Endothelial cell of umbilical vein (primary cell): ENCODE data around the gene CBLN4. TPM values are rescaled to one million over a fixed set of nuclear protein-coding genes. Genes with fewer than 3 reads are reported as not detected.

Experiments used
- BruUV-seq: library from RNA; stranded (reverse); fragments of 400-500 nt; replicated peaks from 2 replicates; lab custom pipeline; 2021; lab: Mats Ljungman, UMichigan
- CTCF ChIA-PET: fragments of 300-600, 350-600 bp; sonication (Branson Sonifier 250); formaldehyde crosslinking; loops from one replicate; lab custom pipeline; 2021; ENCODE audit warnings: antibody characterized with exemption, inconsistent platforms; lab: Charles Lee
- POLR2A ChIA-PET: fragments of 300-600, 350-600 bp; sonication (Branson Sonifier 250); formaldehyde crosslinking; loops from one replicate; lab custom pipeline; 2021; ENCODE audit warnings: antibody characterized with exemption, inconsistent platforms; lab: Charles Lee
- DNase-seq: peaks from one replicate; pipeline ENCODE4 v3.0.0-alpha.2; 2011; ENCODE audit warnings: low read depth, low spot score
- FAIRE-seq: peaks from 2 replicates; lab custom pipeline; 2011; peaks lifted over from hg19 to GRCh38; lab: Jason Lieb, UNC
- H2AFZ ChIP-seq: 2 replicates; pipeline ENCODE4 v1.6.0; 2012; ENCODE audit warnings: low read depth, low read length, control low read depth, inconsistent platforms
- H3K27ac ChIP-seq: 2 replicates; pipeline ENCODE4 v1.5.1; 2011; ENCODE audit warnings: low read depth, mild to moderate bottlenecking, control low read depth, low read length, moderate library complexity; ENCODE audit not compliant: insufficient read depth
- H3K27me3 ChIP-seq, 2 experiments: 2 replicates each; pipeline versions ENCODE4 v1.6.0 to v1.6.1; 2011; ENCODE audit warnings: low read length in 2 of 2, mixed read lengths in 1 of 2; ENCODE audit not compliant: control insufficient read depth in 2 of 2, insufficient read depth in 2 of 2
- H3K36me3 ChIP-seq, 2 experiments: 2 replicates in 1 of 2; 3 replicates in 1 of 2; pipeline ENCODE4 v1.5.1; 2011; ENCODE audit warnings: low read length in 2 of 2, mild to moderate bottlenecking in 1 of 2, moderate library complexity in 1 of 2; ENCODE audit not compliant: control insufficient read depth in 2 of 2, insufficient read depth in 2 of 2; ENCODE audit errors: extremely low read depth in 1 of 2
- H3K4me1 ChIP-seq: 3 replicates; pipeline ENCODE4 v1.5.1; 2011; ENCODE audit warnings: mild to moderate bottlenecking, low read length; ENCODE audit not compliant: control insufficient read depth, insufficient read depth; ENCODE audit errors: extremely low read depth
- H3K4me2 ChIP-seq: 2 replicates; pipeline ENCODE4 v1.6.1; 2011; ENCODE audit warnings: low read length, control low read depth, mixed read lengths; ENCODE audit not compliant: insufficient read depth
- H3K4me3 ChIP-seq, 3 experiments: fragments of 200-600 bp in 1 of 3; sonication (generic), shearing (Covaris generic) in 1 of 3; replicated peaks in 1 of 3; 2 replicates each; pipeline ENCODE4 v1.5.1; 2011 to 2016; ENCODE audit warnings: control low read depth in 3 of 3, low read length in 3 of 3, mild to moderate bottlenecking in 2 of 3, inconsistent platforms in 1 of 3, low read depth in 1 of 3, moderate library complexity in 1 of 3; ENCODE audit not compliant: insufficient read depth in 1 of 3
- H3K79me2 ChIP-seq: 2 replicates; pipeline ENCODE4 v1.6.0; 2012; ENCODE audit warnings: low read length, inconsistent platforms; ENCODE audit not compliant: control insufficient read depth, insufficient read depth
- H3K9ac ChIP-seq: replicated peaks from 2 replicates; pipeline ENCODE3; 2011; ENCODE audit warnings: low read length, control low read depth; ENCODE audit not compliant: insufficient read depth; ENCODE audit errors: extremely low read depth
- H3K9me1 ChIP-seq: replicated peaks from 3 replicates; pipeline ENCODE4 v1.6.0; 2011; ENCODE audit warnings: mild to moderate bottlenecking, low read length; ENCODE audit not compliant: control insufficient read depth, insufficient read depth; ENCODE audit errors: extremely low read depth
- H3K9me3 ChIP-seq: replicated peaks from 2 replicates; pipeline ENCODE4 v1.5.1; 2012; ENCODE audit warnings: low read length, inconsistent platforms; ENCODE audit not compliant: control insufficient read depth, insufficient read depth
- H4K20me1 ChIP-seq: replicated peaks from 2 replicates; pipeline ENCODE3; 2011; ENCODE audit warnings: mild to moderate bottlenecking, low read length; ENCODE audit not compliant: control insufficient read depth, insufficient read depth; ENCODE audit errors: extremely low read depth
- EZH2 ChIP-seq: IDR thresholded peaks from 2 replicates; pipeline ENCODE4 v1.6.1; 2012; ENCODE audit warnings: borderline replicate concordance, low read depth, mild to moderate bottlenecking, moderate library complexity, low read length, inconsistent platforms; ENCODE audit not compliant: severe bottlenecking
- FOS ChIP-seq: IDR thresholded peaks from 2 replicates; pipeline ENCODE4 v1.6.1; 2011; ENCODE audit warnings: mild to moderate bottlenecking, low read length, moderate library complexity, borderline replicate concordance; ENCODE audit not compliant: insufficient read depth
- GATA2 ChIP-seq: IDR thresholded peaks from 2 replicates; pipeline ENCODE4 v1.7.0; 2011; ENCODE audit warnings: low read depth, mild to moderate bottlenecking, moderate library complexity, mixed read lengths, low read length; ENCODE audit not compliant: insufficient read length, insufficient read depth
- JUN ChIP-seq: IDR thresholded peaks from 2 replicates; pipeline ENCODE4 v1.6.1; 2011; ENCODE audit warnings: borderline replicate concordance, low read depth; ENCODE audit not compliant: insufficient read length, insufficient read depth
- POLR2A ChIP-seq: IDR thresholded peaks from 2 replicates; pipeline ENCODE4 v1.6.1; 2012; ENCODE audit warnings: low read depth, mild to moderate bottlenecking, control low read depth, low read length
- POLR2AphosphoS5 ChIP-seq: IDR thresholded peaks from 2 replicates; pipeline ENCODE4 v1.6.1; 2012; ENCODE audit warnings: low read depth, mild to moderate bottlenecking, control low read depth, low read length, moderate library complexity; ENCODE audit not compliant: insufficient read depth
- dilution Hi-C: fragments of 300-500 bp; cut with MboI; formaldehyde crosslinking; loops from one replicate; pipeline ENCODE4 v1.15.0; 2019; ENCODE audit warnings: low sequenced_read_pairs; ENCODE audit not compliant: extremely low pct_ligation_motif_present
- intact Hi-C: fragments of 100-400 bp; cut with micrococcal nuclease; formaldehyde crosslinking; loops from one replicate; pipeline ENCODE4 v1.10.0; 2022
- polyA plus RNA-seq, 4 experiments: library from polyadenylated mRNA; depleted of rRNA in 3 of 4; stranded (reverse) in 3 of 4; unstranded in 1 of 4; fragments of >200 nt; gene quantifications; 2 replicates each; pipeline versions ENCODE4 v1.2.1 to v1.2.3, GENCODE V29; 2011 to 2012; ENCODE audit warnings: missing spikeins in 1 of 4
- total RNA-seq: library from RNA; stranded (reverse); gene quantifications from 2 replicates; pipeline ENCODE4 v1.2.3, GENCODE V29; 2021
- TF ChIP-seq, protein P1 (sequence below), 2 donors: IDR thresholded peaks; 1 replicate in 1 of 2; 2 replicates in 1 of 2; pipeline ENCODE4 v1.5.1; 2011; ENCODE audit warnings: low read length in 2 of 2, mild to moderate bottlenecking in 2 of 2, moderate library complexity in 2 of 2, control low read depth in 1 of 2, inconsistent platforms in 1 of 2, low read depth in 1 of 2; ENCODE audit not compliant: insufficient read depth in 1 of 2; ENCODE audit errors: extremely low read depth in 1 of 2
- TF ChIP-seq, protein P2 (sequence below): IDR thresholded peaks from 2 replicates; pipeline ENCODE4 v1.6.1; 2011; ENCODE audit not compliant: insufficient read depth, insufficient read length

The CBLN4 gene
- total and polyA plus RNA-seq, 2 donors (not counting 3 experiments of a cell fraction or from before 2014, with no cell fraction given): not detected

DNA sequence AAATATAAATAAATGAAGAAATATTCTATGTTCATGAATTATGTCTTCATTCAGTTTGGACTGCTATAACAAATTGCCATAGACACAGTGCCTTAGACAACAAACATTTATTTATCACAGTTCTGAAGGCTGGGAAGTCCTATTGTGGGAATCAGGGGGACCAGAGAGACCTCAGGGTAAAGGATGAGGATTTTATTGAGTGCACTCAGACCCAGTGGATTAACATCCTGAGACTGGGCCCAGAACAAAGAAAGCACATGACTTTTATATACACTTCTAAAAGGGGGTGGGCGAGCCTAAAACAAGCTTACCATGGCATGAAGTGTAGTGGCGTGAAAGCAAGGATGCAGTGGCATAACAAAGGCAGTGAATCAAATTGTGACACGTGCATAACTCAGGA, 26.9 kb upstream of the CBLN4 start:
- no peak overlapping the region for H3K4me3 ChIP-seq
- H3K9me3 ChIP-seq: no peaks in the 10 kb centered on the region
- TF ChIP-seq, protein P1, sequence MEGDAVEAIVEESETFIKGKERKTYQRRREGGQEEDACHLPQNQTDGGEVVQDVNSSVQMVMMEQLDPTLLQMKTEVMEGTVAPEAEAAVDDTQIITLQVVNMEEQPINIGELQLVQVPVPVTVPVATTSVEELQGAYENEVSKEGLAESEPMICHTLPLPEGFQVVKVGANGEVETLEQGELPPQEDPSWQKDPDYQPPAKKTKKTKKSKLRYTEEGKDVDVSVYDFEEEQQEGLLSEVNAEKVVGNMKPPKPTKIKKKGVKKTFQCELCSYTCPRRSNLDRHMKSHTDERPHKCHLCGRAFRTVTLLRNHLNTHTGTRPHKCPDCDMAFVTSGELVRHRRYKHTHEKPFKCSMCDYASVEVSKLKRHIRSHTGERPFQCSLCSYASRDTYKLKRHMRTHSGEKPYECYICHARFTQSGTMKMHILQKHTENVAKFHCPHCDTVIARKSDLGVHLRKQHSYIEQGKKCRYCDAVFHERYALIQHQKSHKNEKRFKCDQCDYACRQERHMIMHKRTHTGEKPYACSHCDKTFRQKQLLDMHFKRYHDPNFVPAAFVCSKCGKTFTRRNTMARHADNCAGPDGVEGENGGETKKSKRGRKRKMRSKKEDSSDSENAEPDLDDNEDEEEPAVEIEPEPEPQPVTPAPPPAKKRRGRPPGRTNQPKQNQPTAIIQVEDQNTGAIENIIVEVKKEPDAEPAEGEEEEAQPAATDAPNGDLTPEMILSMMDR (IDR thresholded peaks at IDR 0.05; ENCODE audit: extremely low read depth in 1 of 2, insufficient read depth in 1 of 2, low read depth in 1 of 2, low read length in 2 of 2): no peak
- TF ChIP-seq EZH2: no peak
- TF ChIP-seq GATA2: no peak
- no peak for TF ChIP-seq FOS
- no peak for TF ChIP-seq POLR2AphosphoS5
- TF ChIP-seq JUN: no peak
- TF ChIP-seq POLR2A: no peak
- TF ChIP-seq, protein P2, sequence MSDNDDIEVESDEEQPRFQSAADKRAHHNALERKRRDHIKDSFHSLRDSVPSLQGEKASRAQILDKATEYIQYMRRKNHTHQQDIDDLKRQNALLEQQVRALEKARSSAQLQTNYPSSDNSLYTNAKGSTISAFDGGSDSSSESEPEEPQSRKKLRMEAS: no peak
- no peaks in the 10 kb centered on the region for H4K20me1 ChIP-seq
- DNase-seq (no peak), FAIRE-seq (no peak)
- H3K4me2 ChIP-seq: no peak overlapping the region
- dilution Hi-C loops: no loop called here
- H3K9me1 ChIP-seq: no peaks in the 10 kb centered on the region
- POLR2A ChIA-PET: no interaction called here
- H3K4me1 ChIP-seq: no peaks in the 10 kb centered on the region
- no TSS peak for BruUV-seq
- H3K27ac ChIP-seq: no peak overlapping the region
- intact Hi-C loops: no loop called here
- no peaks in the 10 kb centered on the region for H3K27me3 ChIP-seq
- H3K9ac ChIP-seq: no peak overlapping the region
- H3K36me3 ChIP-seq: no peaks in the 10 kb centered on the region
- H3K79me2 ChIP-seq: no peaks in the 10 kb centered on the region
- CTCF ChIA-PET: no interaction called here
- H2AFZ ChIP-seq: no peak overlapping the region
